ENCODE data around the gene KLHL36.

DNA sequence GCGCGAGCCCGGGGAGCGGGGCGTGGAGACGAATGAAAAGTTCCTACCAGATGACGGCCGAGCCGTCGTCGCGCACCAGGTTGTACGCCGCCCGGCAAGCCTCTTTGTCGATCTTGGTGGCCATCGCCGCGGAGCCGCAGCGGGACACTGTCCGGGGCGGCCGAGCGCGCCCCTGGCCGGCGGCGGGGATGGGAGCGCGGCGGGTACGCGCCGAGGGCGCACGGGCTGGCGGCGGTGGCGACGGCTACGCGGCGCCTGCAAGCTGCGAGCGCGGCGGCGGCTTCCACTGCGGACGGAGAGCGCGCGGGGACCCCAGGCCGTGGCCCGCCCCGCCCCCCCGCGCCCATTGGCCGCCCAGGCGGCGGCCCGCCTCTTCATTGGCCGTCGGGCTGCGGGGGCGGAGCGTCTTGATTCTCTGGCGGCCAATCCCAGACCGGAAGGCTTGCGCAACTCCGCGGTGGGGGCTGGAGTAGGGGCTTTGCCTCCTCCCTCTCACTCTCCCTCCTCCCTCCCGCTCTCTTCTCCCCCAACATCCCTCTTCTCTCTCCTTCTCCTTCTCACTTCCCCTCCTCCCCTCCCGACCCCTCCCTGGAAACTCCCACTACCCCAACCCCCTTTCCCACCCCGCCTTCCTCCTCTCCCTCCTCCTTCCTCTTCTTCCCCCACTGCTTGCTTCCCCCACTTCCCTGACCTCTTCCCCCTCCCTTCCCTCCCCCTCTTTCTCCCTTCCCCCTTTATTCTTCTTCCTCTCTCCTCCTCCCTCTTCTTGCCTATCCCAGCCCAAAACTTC, 30.3 kb upstream of the KLHL36 start, which contains the start of gene COTL1:
- TF ChIP-seq, protein P1, sequence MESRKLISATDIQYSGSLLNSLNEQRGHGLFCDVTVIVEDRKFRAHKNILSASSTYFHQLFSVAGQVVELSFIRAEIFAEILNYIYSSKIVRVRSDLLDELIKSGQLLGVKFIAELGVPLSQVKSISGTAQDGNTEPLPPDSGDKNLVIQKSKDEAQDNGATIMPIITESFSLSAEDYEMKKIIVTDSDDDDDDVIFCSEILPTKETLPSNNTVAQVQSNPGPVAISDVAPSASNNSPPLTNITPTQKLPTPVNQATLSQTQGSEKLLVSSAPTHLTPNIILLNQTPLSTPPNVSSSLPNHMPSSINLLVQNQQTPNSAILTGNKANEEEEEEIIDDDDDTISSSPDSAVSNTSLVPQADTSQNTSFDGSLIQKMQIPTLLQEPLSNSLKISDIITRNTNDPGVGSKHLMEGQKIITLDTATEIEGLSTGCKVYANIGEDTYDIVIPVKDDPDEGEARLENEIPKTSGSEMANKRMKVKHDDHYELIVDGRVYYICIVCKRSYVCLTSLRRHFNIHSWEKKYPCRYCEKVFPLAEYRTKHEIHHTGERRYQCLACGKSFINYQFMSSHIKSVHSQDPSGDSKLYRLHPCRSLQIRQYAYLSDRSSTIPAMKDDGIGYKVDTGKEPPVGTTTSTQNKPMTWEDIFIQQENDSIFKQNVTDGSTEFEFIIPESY (CRISPR knock-in tag; IDR thresholded peaks at IDR 0.05) = no peak
- TF ChIP-seq, protein P2, sequence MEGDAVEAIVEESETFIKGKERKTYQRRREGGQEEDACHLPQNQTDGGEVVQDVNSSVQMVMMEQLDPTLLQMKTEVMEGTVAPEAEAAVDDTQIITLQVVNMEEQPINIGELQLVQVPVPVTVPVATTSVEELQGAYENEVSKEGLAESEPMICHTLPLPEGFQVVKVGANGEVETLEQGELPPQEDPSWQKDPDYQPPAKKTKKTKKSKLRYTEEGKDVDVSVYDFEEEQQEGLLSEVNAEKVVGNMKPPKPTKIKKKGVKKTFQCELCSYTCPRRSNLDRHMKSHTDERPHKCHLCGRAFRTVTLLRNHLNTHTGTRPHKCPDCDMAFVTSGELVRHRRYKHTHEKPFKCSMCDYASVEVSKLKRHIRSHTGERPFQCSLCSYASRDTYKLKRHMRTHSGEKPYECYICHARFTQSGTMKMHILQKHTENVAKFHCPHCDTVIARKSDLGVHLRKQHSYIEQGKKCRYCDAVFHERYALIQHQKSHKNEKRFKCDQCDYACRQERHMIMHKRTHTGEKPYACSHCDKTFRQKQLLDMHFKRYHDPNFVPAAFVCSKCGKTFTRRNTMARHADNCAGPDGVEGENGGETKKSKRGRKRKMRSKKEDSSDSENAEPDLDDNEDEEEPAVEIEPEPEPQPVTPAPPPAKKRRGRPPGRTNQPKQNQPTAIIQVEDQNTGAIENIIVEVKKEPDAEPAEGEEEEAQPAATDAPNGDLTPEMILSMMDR (IDR thresholded peaks at IDR 0.05 in 2 of 3, conservative IDR thresholded peaks at IDR 0.05 in 1 of 3; ENCODE audit: insufficient read depth in 2 of 3, low read depth in 1 of 3, low read length in 3 of 3) = no peak; a peak in 1 of 6 replicates
- TF ChIP-seq ZBED1 (IDR thresholded peaks at IDR 0.05) (no peak), ZNF384 (IDR thresholded peaks at IDR 0.05; ENCODE audit: low read depth, low read length) (no peak)
